SIG-M5 treated with dmso at 0.1 percent for 504 hours (cell line): Measurements from ENCODE around the gene COA5.

Experiments
- DNase-seq: peaks from one replicate; lab custom pipeline; 2025; ENCODE audit not compliant: unreplicated experiment; lab: John Stamatoyannopoulos, UW

Gene COA5

GRCh38 chr2:98608116-98608961 lies at the start of gene COA5, which contains the start of gene UNC50:
TSS of gene COA5 (minus strand) at chr2:98608512. CDS start at chr2:98608405, 107 bp downstream.
TSS of gene UNC50 (plus strand) at chr2:98608589. CDS start at chr2:98609760, 1,171 bp downstream.
- peak; percentile 92 for DNase-seq

GRCh38 chr2:98656800-98657199 lies 48.5 kb upstream of the COA5 start:
- peak; percentile 88 for DNase-seq

GRCh38 chr2:98654699-98655495 lies 46.6 kb upstream of the COA5 start:
- peak; percentile 78 for DNase-seq

- DNase-seq = no peak
Observed at GRCh38 chr2:98650998-98651397, 42.7 kb upstream of the COA5 start.

GRCh38 chr2:98649992-98650375 lies 41.7 kb upstream of the COA5 start:
- DNase-seq = no peak

GRCh38 chr2:98649135-98649991 lies 41.1 kb upstream of the COA5 start:
- peak; percentile 93 for DNase-seq

GRCh38 chr2:98648451-98648850 lies 40.1 kb upstream of the COA5 start:
- DNase-seq = no peak

- DNase-seq = no peak
Observed at GRCh38 chr2:98647636-98648035, 39.3 kb upstream of the COA5 start.

- no peak for DNase-seq
Observed at GRCh38 chr2:98643496-98644100, 35.3 kb upstream of the COA5 start.

- no peak for DNase-seq
Observed at GRCh38 chr2:98637401-98638147, 29.3 kb upstream of the COA5 start.

GRCh38 chr2:98634406-98635092 lies 26.2 kb upstream of the COA5 start:
- no peak for DNase-seq

- no peak for DNase-seq
Observed at GRCh38 chr2:98632351-98632750, 24.0 kb upstream of the COA5 start.

GRCh38 chr2:98623657-98624056 lies 15.3 kb upstream of the COA5 start:
- DNase-seq = no peak

- no peak for DNase-seq
Observed at GRCh38 chr2:98617149-98617548, 8.8 kb upstream of the COA5 start.

- peak; percentile 19 for DNase-seq
Observed at GRCh38 chr2:98615481-98615880, 7.2 kb upstream of the COA5 start.

- no peak for DNase-seq
Observed at GRCh38 chr2:98614024-98614739, 5.9 kb upstream of the COA5 start.

- peak; percentile 45 for DNase-seq
Observed at GRCh38 chr2:98608962-98609604, 771 bp upstream of the COA5 start.

- peak; percentile 22 for DNase-seq
Observed at GRCh38 chr2:98607741-98608115, 584 bp downstream of the COA5 start.
